Stimulated activated CD8-positive, alpha-beta memory T cell treated with anti-CD3 and anti-CD28 coated beads, Interleukin-12 subunit alpha, Interleukin-12 subunit beta, amount 100 ng/mL, for 24 hours (primary cell): ENCODE results near the gene PIBF1.
"Not testable (repeated sequence)": the region's sequence is repeated elsewhere in the genome, so short reads cannot be mapped to it uniquely, and the experiment has no call there.

Experiments
- DNase-seq: peaks from one replicate; pipeline ENCODE4 v3.0.0-alpha.2; 2020; ENCODE audit errors: extremely low read depth

PIBF1 gene

GRCh38 chr13:73000027-73000674, 218.2 kb downstream of the PIBF1 start:
- DNase-seq: no peak

DNA sequence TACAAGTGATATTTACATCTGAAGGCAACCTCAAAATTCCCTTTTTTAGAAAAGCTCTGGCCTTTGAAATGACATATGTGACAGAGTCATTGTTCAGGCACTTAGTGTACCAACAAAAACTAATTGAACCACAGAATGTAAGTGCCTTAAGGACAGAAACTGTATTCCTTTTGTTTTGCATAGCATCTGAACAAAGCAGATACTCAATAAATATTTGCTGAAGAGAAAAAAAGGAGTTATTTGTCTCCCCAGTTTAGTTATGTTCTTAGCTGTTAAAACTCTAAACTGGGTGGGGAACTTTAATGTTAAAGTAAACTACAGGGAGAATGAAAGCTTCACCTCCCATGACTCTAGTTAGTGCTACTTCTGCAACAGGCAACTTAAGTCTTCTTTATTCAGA, 220.0 kb downstream of the PIBF1 start:
- DNase-seq: no peak

- DNase-seq: no peak
These were observed 229.8 kb downstream of the PIBF1 start for GRCh38 chr13:73011751-73012150.

DNA sequence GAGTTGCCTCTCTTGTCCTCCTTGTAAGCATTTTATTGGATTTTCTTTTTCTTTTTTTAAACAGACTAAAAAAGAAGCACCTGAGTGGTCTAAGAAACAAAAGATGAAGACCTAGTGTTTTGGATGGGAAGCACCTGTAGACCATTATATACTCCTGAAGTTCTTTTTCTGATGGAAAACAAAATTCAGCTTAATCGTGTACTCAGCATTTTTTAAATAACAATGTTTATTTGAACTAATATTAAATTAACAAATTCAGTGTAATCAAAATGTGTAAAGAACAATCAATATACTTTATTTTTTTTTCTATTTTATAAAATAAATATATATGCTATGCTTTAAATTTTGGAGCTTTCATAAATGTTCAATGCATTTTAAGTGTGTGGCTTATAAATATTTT, 233.9 kb downstream of the PIBF1 start:
- no peak for DNase-seq

DNA sequence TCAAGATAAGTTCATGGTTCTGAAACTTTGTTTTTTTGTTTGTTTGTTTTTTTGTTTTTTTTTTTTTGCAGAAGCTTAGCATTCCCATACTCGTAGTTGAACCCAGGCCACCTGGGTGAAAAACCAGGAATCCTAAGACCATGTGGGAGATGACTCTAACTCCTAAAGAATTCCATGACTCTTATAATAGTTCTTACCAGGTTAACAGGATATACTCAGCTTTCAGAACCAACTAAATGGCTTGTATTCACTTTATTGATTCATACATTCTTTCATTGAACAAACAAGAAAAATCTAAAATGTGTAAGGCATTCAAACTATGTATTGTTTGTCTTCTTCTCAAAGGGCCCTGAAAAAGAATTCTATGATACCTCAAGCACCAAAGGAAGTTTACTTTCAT, 236.4 kb downstream of the PIBF1 start:
- no peak for DNase-seq

DNA sequence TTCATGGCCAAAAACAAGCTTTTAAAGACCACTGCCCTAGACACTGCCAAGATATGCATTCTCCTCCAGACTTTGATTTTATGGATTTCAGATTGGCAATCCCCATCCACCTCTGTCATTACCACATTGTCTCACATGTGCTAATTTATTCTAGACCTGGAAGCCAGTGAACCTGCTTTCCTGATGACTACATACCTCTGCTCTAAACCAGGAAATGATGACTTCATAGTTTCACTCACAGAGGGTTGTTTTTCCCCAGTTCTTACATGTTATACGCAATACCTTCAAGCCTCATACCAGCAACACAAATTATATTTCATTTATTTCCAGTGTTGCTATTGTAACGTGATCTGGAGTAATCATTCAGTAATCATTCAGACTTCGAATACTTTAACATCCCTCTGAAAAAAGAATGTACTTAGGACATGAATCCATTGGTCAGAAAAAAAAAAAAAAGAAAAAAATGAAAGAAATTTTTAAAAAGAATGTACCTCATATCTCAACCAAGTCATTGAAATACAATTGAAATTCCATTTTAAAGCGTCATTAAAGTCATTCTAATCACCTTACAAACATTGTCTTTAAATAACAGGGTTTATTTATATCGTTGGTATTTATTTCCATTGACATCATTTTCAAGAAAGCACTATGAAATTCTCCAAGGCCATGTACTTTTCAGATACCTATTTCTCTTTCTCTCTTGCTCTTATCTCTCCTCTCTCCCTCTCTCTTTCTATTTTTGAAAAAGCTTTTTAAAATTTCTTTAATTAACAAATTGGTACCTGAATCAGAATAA, 243.5 kb downstream of the PIBF1 start:
- no peak for DNase-seq

GRCh38 chr13:73034901-73035300, 253.0 kb downstream of the PIBF1 start:
- DNase-seq: no peak

DNA sequence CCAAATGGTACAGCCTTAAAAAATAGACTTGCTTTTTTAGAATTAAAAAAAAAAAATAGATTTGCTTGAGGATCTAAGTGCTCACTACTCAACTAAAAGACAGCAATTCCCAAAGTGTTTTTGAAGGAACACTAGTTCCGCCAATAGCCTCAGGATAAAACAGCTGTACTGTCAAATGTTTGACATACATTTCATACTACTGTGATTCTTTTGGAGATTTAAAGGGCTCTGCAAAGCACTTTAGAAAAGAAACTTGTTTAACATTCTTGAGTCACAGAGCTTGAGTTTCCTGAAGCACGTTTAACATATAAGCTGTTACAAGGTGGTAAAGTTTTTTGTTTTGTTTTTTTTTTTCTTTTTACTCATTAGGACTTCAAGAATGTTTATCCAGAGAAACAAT, 253.7 kb downstream of the PIBF1 start:
- DNase-seq: no peak

- DNase-seq: no peak
These were observed 254.6 kb downstream of the PIBF1 start for GRCh38 chr13:73036566-73036965.

DNA sequence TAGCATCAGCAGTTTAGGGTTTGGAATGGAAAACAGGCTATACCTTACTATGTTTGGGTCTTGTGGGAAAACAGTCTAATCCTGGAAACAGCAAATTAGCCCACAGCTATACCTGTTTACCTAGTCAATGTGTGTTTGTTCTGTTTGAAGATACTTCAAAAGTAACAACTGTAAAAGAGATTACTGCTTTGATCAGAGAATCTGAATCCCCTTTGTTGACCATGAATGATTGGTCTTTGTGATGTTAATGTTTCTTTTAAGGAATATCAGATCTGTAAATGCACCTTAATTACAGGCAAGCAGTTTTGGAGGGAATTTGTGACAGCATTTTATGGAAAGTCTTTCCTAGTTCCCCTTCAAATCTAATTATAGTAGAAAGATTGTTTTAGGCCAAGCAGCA, 256.1 kb downstream of the PIBF1 start:
- no peak for DNase-seq

- no peak for DNase-seq
These were observed 257.5 kb downstream of the PIBF1 start for GRCh38 chr13:73039201-73040108.

DNA sequence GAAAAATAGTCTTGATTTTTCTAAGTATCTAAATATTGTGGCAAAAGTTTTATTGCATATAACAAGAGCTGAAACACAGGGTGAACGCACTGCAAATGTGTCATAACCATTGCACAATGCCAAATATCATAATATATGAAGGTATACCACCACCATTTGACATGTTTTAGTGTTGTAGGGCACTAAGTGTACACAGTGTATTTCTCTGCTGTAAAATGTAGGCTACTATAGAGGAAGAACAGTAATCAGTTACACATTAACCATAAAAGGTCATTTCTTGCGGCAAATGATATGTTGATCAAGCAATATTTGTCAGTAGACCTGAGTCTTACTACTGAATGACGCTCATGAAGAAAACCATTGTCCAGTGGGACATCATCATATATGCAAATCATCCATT, 258.6 kb downstream of the PIBF1 start:
- no peak for DNase-seq

DNA sequence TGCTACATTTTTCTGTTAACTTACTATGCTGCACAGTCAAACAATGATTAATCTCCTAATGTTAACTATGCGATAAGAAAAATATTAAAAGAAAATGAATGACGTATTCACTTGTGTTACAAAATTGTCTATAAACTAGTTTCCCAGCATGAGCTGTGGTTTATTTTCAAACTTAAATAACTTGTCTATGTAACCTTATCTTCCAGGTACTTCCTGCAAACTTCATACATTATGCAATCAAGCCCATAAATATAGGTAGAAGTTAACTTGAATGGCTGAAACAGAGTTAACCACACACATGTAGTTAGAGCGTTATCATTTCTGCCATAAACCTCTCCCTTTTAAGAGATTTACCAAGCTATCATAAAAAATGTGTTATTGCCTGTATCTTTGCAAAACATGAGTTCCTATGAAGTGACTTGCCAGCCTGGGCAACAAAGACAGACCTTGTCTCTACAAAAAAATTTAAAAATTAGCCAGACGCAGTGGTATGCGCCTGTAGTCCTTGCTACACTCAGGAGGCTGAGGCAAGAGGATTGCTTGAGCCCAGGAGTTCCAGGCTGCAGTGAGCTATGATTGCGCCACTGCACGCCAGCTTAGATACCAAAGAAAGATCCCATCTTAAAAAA, 259.1 kb downstream of the PIBF1 start:
- DNase-seq: no peak

DNA sequence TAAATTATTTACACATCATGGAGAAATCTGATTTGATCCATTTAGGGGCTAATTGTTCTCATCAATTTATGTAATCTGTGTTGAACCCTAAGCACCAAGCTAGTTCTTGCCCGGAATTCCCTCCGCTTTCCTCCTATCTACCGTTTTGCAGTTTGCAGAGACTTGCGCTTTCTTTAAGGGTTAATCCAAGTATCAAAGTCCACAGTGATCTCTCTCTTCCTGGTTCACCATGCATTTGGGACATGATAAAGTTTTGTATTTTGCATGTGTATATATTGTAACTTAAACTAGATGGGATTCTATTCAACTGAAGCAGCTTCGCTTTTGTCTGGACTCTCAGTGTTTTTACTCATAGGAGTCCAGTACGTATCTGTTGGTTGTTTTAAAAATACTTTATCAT, 263.1 kb downstream of the PIBF1 start:
- DNase-seq: no peak

- not testable (repeated sequence) for DNase-seq
These were observed 266.7 kb downstream of the PIBF1 start for GRCh38 chr13:73048615-73049014.

DNA sequence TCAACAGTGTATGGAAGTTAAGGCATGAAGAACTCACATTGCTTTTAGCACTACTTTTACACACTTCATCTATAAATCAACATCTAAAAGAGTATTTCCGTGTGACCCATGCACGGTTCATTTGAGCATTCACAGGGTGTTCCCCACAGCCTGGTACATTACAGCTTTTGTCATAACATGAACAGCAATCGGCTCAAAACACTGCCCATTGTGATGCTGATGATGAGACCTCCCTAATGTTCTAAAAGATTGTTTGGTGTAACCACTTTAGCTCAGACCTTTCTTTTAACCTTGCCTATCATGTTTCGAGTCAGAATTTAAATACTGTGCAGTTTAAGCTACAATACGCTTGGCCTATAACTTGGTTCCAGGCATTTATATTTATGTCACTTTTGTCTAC, 272.8 kb downstream of the PIBF1 start:
- DNase-seq: no peak

DNA sequence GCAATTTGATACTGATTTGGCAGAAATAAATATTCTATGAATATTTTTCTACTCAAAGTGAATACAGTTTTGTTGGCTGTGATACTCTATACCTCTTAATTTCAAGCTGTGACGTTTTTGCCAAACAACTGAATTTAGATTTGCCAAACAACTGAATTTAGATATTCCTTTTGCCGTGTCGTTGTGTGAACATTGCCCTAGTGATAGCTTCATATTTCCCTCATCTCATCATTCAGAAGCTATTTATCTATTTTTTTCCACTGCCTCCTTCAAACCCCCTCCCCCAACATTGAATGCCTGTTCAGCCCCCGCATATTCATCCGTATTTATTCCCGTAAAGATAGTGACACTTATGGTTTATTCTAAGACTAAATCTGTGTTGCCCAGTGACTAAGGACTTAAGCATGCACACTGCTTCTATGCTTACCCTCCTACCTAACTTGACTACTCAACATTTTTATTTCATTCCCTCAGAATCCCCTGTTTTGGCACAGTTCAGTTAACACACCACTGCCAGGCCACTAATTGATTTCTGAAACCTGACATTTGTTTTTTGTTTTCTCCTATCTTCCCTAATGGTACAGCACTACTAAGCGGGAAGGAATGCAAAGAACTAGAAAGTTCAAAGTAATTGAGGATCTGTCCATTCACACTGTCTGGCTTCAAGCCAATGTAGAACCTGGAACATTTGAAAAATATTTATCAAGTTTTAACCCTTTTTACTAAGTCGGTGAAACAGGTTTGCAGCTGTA, 274.1 kb downstream of the PIBF1 start:
- no peak for DNase-seq

GRCh38 chr13:73056565-73056962, 274.6 kb downstream of the PIBF1 start:
- DNase-seq: no peak

- no peak for DNase-seq
These were observed 275.5 kb downstream of the PIBF1 start for GRCh38 chr13:73057284-73058063.

DNA sequence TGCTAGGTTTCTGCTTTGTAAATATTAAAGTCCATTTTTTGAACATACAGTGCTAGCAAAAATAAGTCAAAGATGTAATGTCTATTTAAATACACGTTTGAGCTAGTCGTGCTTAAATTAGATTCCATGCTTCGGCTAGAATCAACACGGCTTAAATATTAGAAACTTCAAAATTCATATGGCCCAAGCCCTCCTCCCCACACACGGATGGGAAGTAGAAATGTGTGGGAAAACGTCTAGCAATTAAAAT, 276.1 kb downstream of the PIBF1 start:
- DNase-seq: no peak

- no peak for DNase-seq
These were observed 276.5 kb downstream of the PIBF1 start for GRCh38 chr13:73058432-73058735.
